ENCODE data around the gene MLH3.

Gene MLH3

GRCh38 chr14:75064205-75064567 lies 12.9 kb upstream of the MLH3 start:
- no peak for DNase-seq

- DNase-seq: peak; percentile 96
Observed at GRCh38 chr14:75063491-75064204, 12.4 kb upstream of the MLH3 start, which contains the start of gene ACYP1. ACYP1 (minus strand) TSS chr14:75064024; CDS start chr14:75063553, 471 bp downstream.

DNA sequence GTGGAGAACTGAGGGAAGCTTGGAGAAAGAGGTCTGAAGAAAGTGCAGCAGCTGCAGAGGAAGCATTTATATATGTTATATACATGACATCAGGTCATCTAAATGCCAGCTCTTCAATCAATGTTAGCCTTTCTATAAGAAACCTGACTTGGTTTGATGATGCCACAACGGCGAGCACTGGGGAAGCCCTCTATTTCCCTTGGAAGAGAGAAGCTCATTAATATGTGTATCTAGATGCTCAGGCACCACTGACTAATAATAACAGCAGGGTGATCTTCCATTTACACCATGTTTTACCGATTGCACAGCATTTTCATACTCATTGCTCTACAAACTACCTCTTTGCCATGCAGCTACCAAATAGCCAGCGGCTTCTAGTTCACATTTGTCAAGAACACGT lies 11.7 kb upstream of the MLH3 start:
- no peak for DNase-seq

GRCh38 chr14:75060420-75060819 lies 9.2 kb upstream of the MLH3 start:
- no peak for DNase-seq

DNA sequence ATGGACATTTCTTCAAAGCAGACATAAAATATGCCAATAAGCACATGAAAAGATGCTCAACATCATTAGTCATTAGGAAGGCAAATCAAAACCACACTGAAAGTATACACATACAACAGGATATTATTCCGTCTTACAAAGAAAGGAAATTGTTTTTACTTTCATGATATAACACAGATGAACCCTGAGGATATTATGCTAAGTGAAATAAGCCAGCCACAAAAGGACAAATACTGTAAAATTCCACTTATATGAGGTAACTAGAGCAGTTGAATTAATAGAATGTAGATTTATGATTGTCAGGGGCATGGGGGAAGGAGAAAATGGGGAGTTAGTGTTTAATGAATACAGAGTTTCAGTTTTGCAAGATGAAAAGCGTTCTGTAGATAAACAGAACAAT lies 8.4 kb upstream of the MLH3 start:
- DNase-seq: no peak

GRCh38 chr14:75054421-75054820 lies 3.2 kb upstream of the MLH3 start:
- DNase-seq: no peak

GRCh38 chr14:75053396-75054291 lies 2.4 kb upstream of the MLH3 start:
- no peak for DNase-seq

GRCh38 chr14:75051556-75051899 lies 261 bp upstream of the MLH3 start:
- DNase-seq: no peak

- no peak for DNase-seq
Observed at GRCh38 chr14:75049731-75050201, 1.5 kb downstream of the MLH3 start.

DNA sequence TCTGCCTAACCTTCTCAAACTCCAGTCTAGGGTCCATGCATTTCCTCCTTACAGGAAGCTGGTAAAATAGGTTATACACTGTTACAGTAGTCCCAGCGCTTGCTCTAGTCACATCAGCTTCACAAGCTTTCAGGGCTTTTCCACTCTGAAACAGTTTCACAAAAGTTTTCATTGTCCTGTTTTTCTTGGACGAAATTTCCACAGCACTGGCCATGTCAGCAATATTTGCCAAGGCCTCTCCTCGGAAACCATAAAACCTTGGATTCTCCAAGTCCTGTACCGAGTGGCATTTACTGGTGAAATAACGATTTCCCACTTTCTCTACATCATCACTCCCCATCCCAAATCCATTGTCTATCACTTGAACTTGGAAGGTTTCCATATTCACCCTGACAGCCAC lies 2.1 kb downstream of the MLH3 start:
- DNase-seq: no peak

GRCh38 chr14:75048101-75048500 lies 3.2 kb downstream of the MLH3 start:
- no peak for DNase-seq

GRCh38 chr14:75047506-75047905 lies 3.8 kb downstream of the MLH3 start:
- no peak for DNase-seq

- peak; percentile 47 for DNase-seq
Observed at GRCh38 chr14:75046899-75047298, 4.4 kb downstream of the MLH3 start.

- DNase-seq: no peak
Observed at GRCh38 chr14:75046275-75046674, 5.0 kb downstream of the MLH3 start.

- no peak for DNase-seq
Observed at GRCh38 chr14:75044752-75045151, 6.5 kb downstream of the MLH3 start.

GRCh38 chr14:75044322-75044721 lies 6.9 kb downstream of the MLH3 start:
- DNase-seq: no peak

- DNase-seq: no peak
Observed at GRCh38 chr14:75042035-75042434, 9.2 kb downstream of the MLH3 start.

DNA sequence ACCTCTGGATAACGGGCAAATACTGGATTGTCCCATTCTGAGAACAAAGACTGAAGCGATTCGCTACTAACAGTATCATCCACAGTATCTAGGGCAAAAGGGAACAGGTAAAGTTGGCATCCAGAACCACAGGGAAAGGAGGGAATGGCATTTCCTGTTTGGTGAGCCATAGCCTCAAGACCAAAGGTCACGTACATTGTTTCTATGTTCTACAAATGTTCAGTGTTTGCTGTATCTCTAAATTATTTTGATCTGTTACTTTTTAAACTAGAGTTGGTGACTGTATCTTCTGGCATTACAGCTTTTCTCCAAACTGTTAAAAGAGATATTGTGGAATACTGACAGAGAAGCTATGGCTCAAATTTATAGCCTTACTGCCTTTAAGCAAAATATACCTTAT lies 9.7 kb downstream of the MLH3 start:
- no peak for DNase-seq

GRCh38 chr14:75040959-75041358 lies 10.3 kb downstream of the MLH3 start:
- DNase-seq: no peak

DNA sequence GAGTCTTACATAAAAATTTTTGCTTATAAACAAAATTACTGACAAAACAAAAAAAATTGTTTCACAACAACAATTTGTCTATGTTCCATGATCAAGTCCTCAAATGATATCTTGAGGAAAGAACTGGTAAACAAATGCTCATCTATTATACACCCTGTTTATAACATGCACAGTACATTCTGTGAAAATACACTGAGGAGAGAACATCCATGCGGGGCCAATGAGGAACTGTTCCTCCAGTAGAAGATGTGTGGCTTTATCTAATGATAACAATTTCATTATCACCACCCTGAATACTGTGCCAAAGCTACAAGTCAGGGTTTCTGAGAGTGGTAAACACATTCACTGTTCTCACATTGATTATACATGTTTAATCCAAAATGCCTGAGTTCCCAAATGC lies 10.8 kb downstream of the MLH3 start:
- DNase-seq: no peak

- DNase-seq: no peak
Observed at GRCh38 chr14:75032939-75033338, 18.3 kb downstream of the MLH3 start.

DNA sequence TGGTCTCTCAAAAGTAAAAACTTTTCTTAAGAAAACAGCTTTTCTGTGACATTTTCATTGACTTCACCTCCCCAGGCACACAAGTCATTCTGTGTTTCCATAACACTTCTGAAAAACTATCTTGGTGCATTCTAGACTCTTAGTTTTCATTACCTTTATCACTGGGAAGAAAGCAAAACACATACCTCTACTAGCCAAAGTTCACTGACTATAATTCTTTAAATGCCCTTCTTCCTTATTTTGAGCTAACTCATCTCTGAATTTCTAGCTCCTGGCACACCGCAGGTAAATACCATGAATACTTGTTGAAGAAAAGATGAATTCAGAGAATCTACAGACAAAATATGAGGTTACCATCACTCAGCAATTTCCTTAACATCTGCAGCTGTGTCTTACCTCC lies 21.1 kb downstream of the MLH3 start:
- DNase-seq: no peak

GRCh38 chr14:75025876-75026275 lies 25.4 kb downstream of the MLH3 start:
- DNase-seq: no peak

GRCh38 chr14:75025082-75025481 lies 26.2 kb downstream of the MLH3 start:
- no peak for DNase-seq
